NCI-H446 treated with DMSO at 0.1 percent for 48 hours (cell line): ENCODE data around the gene GALNT16.

Source experiments
- DNase-seq: peaks from one replicate; lab custom pipeline; 2025; lab: John Stamatoyannopoulos, UW

GALNT16 gene

GRCh38 chr14:69405762-69406161 is 145.8 kb downstream of the GALNT16 start:
- DNase-seq: no peak
